GM23248 (cell line): ENCODE results near the gene TMEM14C. TPM values are rescaled to one million over a fixed set of nuclear protein-coding genes. Genes with fewer than 3 reads are reported as not detected.
"Not testable (repeated sequence)": the region's sequence is repeated elsewhere in the genome, so short reads cannot be mapped to it uniquely, and the experiment has no call there.

ENCODE experiments used
- DNase-seq: peaks from one replicate; pipeline ENCODE4 v3.0.0-alpha.2; 2015
- H2AFZ ChIP-seq: fragments of 200-600 bp; sonication (generic); 2 replicates; pipeline ENCODE4 v1.6.1; 2016; ENCODE audit warnings: antibody characterized with exemption
- H3F3A ChIP-seq: fragments of 200-600 bp; sonication (generic); 2 replicates; pipeline ENCODE4 v1.6.1; 2016; ENCODE audit warnings: mild to moderate bottlenecking, antibody characterized with exemption, mixed run types; ENCODE audit not compliant: insufficient read depth
- H3K27ac ChIP-seq: fragments of 200-600 bp; sonication (generic); 2 replicates; pipeline ENCODE4 v1.5.1; 2016; ENCODE audit warnings: mild to moderate bottlenecking
- H3K27me3 ChIP-seq: fragments of 200-600 bp; sonication (generic); replicated peaks from 2 replicates; pipeline ENCODE4 v1.6.1; 2016; ENCODE audit warnings: mild to moderate bottlenecking; ENCODE audit not compliant: insufficient read depth
- H3K36me3 ChIP-seq: fragments of 200-600 bp; sonication (generic); 2 replicates; pipeline ENCODE4 v1.6.1; 2016; ENCODE audit warnings: low read depth, mild to moderate bottlenecking
- H3K4me1 ChIP-seq: fragments of 200-600 bp; sonication (generic); 2 replicates; pipeline ENCODE4 v1.6.1; 2016; ENCODE audit warnings: mild to moderate bottlenecking; ENCODE audit not compliant: insufficient read depth
- H3K4me2 ChIP-seq: fragments of 200-600 bp; sonication (generic); one replicate; pipeline ENCODE4 v1.6.1; 2016; ENCODE audit warnings: mild to moderate bottlenecking; ENCODE audit not compliant: unreplicated experiment
- H3K4me3 ChIP-seq: fragments of 200-600 bp; sonication (generic); 2 replicates; pipeline ENCODE4 v1.5.1; 2016; ENCODE audit warnings: mild to moderate bottlenecking
- H3K79me2 ChIP-seq: fragments of 200-600 bp; sonication (generic); 2 replicates; pipeline ENCODE4 v1.6.1; 2016; ENCODE audit warnings: mild to moderate bottlenecking; ENCODE audit not compliant: insufficient read depth
- H3K9ac ChIP-seq: fragments of 200-600 bp; sonication (generic); 2 replicates; pipeline ENCODE4 v1.6.1; 2016; ENCODE audit warnings: mild to moderate bottlenecking
- H3K9me2 ChIP-seq: fragments of 200-600 bp; sonication (generic); 2 replicates; pipeline ENCODE4 v1.6.1; 2016; ENCODE audit warnings: mixed run types, mild to moderate bottlenecking, moderate library complexity; ENCODE audit not compliant: insufficient read depth
- H3K9me3 ChIP-seq: fragments of 200-600 bp; sonication (generic); one replicate; pipeline ENCODE4 v1.6.1; 2017; ENCODE audit warnings: low read depth
- H4K20me1 ChIP-seq: fragments of 200-600 bp; sonication (generic); 2 replicates; pipeline ENCODE4 v1.6.0; 2016; ENCODE audit not compliant: insufficient read depth
- EZH2 ChIP-seq: fragments of 200-600 bp; sonication (generic); IDR thresholded peaks from 2 replicates; pipeline ENCODE4 v1.6.1; 2018; ENCODE audit warnings: antibody characterized with exemption, mild to moderate bottlenecking; ENCODE audit not compliant: insufficient read depth, poor library complexity, severe bottlenecking
- EZH2phosphoT487 ChIP-seq: fragments of 200-600 bp; sonication (generic); IDR thresholded peaks from 2 replicates; pipeline ENCODE4 v1.6.1; 2018; ENCODE audit warnings: antibody characterized with exemption, moderate library complexity, mild to moderate bottlenecking, low read depth; ENCODE audit not compliant: insufficient read depth
- WGBS, 2 experiments: methylation state at CpG; one replicate each; pipeline ENCODE4 v1.1.6; 2015 to 2017; ENCODE audit warnings: low lambda C conversion rate in 2 of 2, low coverage in 1 of 2; ENCODE audit errors: missing lambda C conversion rate in 2 of 2; 5-methylcytosine and 5-hydroxymethylcytosine counted together
- in situ Hi-C: fragments of 300-500 bp; cut with MboI; formaldehyde crosslinking; loops from 2 replicates; pipeline ENCODE4 v1.15.0; 2020
- polyA plus RNA-seq: library from polyadenylated mRNA; unstranded; fragments of >200 nt; fragmentation: Nextera tagmentation; extraction: Ambion mirVana; gene quantifications from 2 replicates; pipeline ENCODE4 v1.2.1, GENCODE V29; 2016
- total RNA-seq: library from RNA; depleted of rRNA; stranded (reverse); fragments of >200 nt; shearing (Covaris generic); gene quantifications from 2 replicates; pipeline ENCODE4 v1.2.3, GENCODE V29; 2014

Gene TMEM14C
- total and polyA plus RNA-seq, 2 experiments from 2014 or later: 164 to 272 TPM

DNA sequence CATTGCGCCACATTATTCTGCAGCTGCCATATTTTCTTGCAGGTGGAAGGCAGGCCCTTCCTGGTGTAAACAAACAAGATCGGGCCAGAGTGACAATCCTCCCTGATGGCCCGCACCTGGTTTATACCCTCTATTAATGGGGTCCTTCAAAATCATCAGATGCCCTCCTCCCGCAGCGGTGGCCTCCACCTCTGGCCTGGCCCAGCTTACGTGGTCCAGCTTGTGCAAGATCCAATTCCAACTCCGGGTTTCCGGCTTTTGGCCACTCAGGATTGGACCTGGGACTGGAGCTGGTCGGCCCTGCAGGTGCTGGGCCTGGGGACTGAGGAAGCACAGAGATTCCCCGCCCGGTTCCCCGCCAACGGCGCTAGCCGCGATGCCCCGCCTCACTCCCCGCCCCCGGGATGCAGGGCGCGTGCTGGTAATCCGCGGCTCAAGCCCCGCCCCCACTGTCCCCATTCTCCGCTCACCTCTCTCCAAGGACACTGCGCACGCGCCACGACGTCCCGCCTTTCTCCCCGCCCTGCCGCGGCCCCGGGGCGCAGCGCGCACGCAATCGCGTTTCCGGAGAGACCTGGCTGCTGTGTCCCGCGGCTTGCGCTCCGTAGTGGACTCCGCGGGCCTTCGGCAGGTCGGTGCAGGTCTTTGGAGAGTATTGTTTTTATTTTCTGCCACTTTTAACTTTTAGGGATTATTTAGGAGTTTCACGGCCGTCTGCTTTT lies 24.5 kb downstream of the TMEM14C start, which contains the start of gene TMEM14B:
Gene TMEM14B (plus strand): TSS at position 555 of the 722 bp plus-strand sequence. CDS start 1,441 bp downstream, outside the sequence.
- in situ Hi-C loops: no loop called here

DNA sequence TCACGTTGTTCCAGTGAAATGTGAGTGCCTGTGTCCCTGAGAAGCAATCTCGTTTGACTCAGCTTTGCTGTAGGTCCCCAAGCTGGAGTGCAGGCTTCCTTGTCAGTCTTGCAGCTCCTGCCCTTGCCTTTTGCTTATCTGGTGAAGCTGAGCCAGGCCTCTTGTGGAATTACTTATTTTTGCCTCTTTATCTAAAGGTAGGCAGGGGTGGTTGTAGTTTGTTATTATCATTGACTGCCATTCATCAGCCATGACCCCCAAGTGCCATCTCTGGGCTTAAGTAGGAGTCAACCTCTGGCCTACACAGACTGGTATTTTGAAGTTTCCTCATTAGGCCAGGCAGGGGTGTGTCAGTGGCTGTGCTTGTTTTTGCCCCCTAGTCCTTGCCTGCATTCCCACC lies 26.9 kb downstream of the TMEM14C start:
- in situ Hi-C loops: no loop called here
- Histone ChIP-seq H3K9ac (no peak overlapping the region), H3K79me2 (peaks cover 71% of the 10 kb centered on the region), H2AFZ (no peak overlapping the region), H3K4me1 (peaks cover 14% of the 10 kb centered on the region; the same call in 1 of the 2 replicates), H3K27me3 (no peaks in the 10 kb centered on the region), H3K36me3 (no peaks in the 10 kb centered on the region), H3K9me2 (no peaks in the 10 kb centered on the region), H4K20me1 (no peaks in the 10 kb centered on the region; the same call in 1 of the 2 replicates), H3K4me3 (no peak overlapping the region), H3K9me3 (no peaks in the 10 kb centered on the region), H3F3A (peaks cover 13% of the 10 kb centered on the region; the same call in 1 of the 2 replicates), H3K4me2 (no peak overlapping the region), H3K27ac (no peak overlapping the region)
- TF ChIP-seq EZH2phosphoT487: no peak
- WGBS, 2 experiments: 47 to 63% methylated on average over 2 of the region's 2 CpGs
- no peak for DNase-seq

More for the DNA sequence above, 24.5 kb downstream of the TMEM14C start, which contains the start of gene TMEM14B:
- H3K27me3 ChIP-seq: no peaks in the 10 kb centered on the region
- peak; percentile 99 for DNase-seq
- peaks cover 47% of the 10 kb centered on the region for H3K79me2 ChIP-seq
- 2% methylated on average over 36 to 51 of the region's 52 CpGs for WGBS, 2 experiments
- H2AFZ ChIP-seq: peak within 1 kb of the TSS; percentile 94
- no peaks in the 10 kb centered on the region; the same call in 1 of the 2 replicates for H4K20me1 ChIP-seq
- peak within 1 kb of the TSS; percentile 52 for H3K27ac ChIP-seq
- no peaks in the 10 kb centered on the region for H3K9me3 ChIP-seq
- H3K4me1 ChIP-seq: peaks cover 14% of the 10 kb centered on the region; the same call in 1 of the 2 replicates
- peaks cover 13% of the 10 kb centered on the region; the same call in 1 of the 2 replicates for H3F3A ChIP-seq
- H3K36me3 ChIP-seq: no peaks in the 10 kb centered on the region
- no peak for TF ChIP-seq EZH2
- TF ChIP-seq EZH2phosphoT487: no peak
- H3K4me2 ChIP-seq: peak within 1 kb of the TSS; percentile 90
- peak within 1 kb of the TSS; percentile 88 for H3K4me3 ChIP-seq
- no peaks in the 10 kb centered on the region for H3K9me2 ChIP-seq
- H3K9ac ChIP-seq: peak within 1 kb of the TSS; percentile 92

DNA sequence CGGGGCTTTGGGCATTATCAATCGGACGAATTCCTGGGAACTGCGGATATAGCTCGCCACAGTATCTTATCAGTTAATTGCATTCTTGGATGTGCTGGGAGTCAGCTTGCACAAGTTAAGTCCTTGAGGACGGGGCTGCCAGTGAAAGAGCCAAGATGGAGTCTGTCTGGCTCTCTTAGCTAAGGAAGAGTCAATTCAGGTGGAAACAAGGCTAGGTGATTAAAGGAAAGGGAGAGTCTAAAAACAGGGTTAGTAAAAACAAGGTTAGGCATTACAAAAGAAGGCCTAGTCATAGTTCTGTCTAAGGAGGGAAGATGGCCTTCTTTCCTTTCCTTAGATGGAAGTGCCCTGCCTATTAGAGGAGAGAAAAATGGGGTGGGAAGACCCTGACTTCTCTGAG lies 27.7 kb downstream of the TMEM14C start:
- in situ Hi-C loops, H3K4me2 ChIP-seq: not testable (repeated sequence)
- WGBS, 2 experiments: 89 to 92% methylated on average over 6 of the region's 6 CpGs

DNA sequence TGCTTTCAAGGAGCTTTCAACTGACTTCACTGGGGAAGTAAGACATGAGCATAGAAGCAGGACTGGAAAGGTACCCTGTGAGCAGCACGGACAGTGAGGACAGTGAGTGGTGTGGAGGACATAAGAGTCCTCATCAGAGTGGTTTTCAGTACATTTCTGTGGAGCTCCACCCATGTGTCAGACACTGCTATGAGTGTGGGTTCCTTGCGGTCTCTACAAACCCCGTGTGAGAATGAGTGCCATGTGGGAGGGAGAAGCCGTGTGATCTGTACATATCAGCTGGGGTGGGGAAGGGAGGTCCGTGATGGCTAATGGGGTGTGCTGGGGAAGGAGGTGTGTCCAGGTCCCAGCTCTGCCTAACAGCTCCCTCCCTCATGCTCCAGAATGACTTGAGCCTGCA lies 28.9 kb downstream of the TMEM14C start:
- H3K9me3 ChIP-seq, H4K20me1 ChIP-seq, H3K9ac ChIP-seq, H3K27me3 ChIP-seq, H3K9me2 ChIP-seq, in situ Hi-C loops, DNase-seq, H3K36me3 ChIP-seq, H2AFZ ChIP-seq, H3K4me3 ChIP-seq, H3K4me2 ChIP-seq, H3F3A ChIP-seq, H3K27ac ChIP-seq: not testable (repeated sequence)
- WGBS, 2 experiments: 96 to 98% methylated on average over 5 of the region's 5 CpGs
- H3K79me2 ChIP-seq: peaks cover 89% of the 10 kb centered on the region
- H3K4me1 ChIP-seq: peaks cover 14% of the 10 kb centered on the region; the same call in 1 of the 2 replicates

More for the DNA sequence above, 27.7 kb downstream of the TMEM14C start:
- H3F3A ChIP-seq, H3K9me3 ChIP-seq, H3K9me2 ChIP-seq, H3K36me3 ChIP-seq, H4K20me1 ChIP-seq, H3K27ac ChIP-seq, H2AFZ ChIP-seq, H3K27me3 ChIP-seq, H3K9ac ChIP-seq, DNase-seq, H3K4me3 ChIP-seq: not testable (repeated sequence)
- Histone ChIP-seq H3K79me2 (peaks cover 79% of the 10 kb centered on the region), H3K4me1 (peaks cover 14% of the 10 kb centered on the region; the same call in 1 of the 2 replicates)
